ENCODE measurements around the gene KCNIP1. TPM values are rescaled to one million over a fixed set of nuclear protein-coding genes. Genes with fewer than 3 reads are reported as not detected.

Gene KCNIP1
- total RNA-seq, 1 donor from 2014 or later = not detected

GRCh38 chr5:170783498-170784247 lies 279.9 kb downstream of the KCNIP1 start, which contains the start of gene GABRP:
TSS of gene GABRP (plus strand) at chr5:170783725. CDS start at chr5:170788616, 4,891 bp downstream.
- DNase-seq (ENCODE audit: extremely low spot score in 2 of 2) = no peak
- Histone ChIP-seq H3K36me3 (no peaks in the 10 kb centered on the region), H3K4me1 (peaks cover 6% of the 10 kb centered on the region), H3K4me3 (peak within 1 kb of the TSS in 1 of 2 donors; percentile 5), H3K9me3 (no peaks in the 10 kb centered on the region), H3K27ac (no peak within 1 kb of the TSS), H3K27me3 (no peaks in the 10 kb centered on the region)
- no peak for TF ChIP-seq POLR2AphosphoS5 (IDR thresholded peaks at IDR 0.05; ENCODE audit: insufficient read depth in 1 of 2, low read depth in 1 of 2)
- TF ChIP-seq POLR2A (IDR thresholded peaks at IDR 0.05) = no peak
- TF ChIP-seq, protein P1, sequence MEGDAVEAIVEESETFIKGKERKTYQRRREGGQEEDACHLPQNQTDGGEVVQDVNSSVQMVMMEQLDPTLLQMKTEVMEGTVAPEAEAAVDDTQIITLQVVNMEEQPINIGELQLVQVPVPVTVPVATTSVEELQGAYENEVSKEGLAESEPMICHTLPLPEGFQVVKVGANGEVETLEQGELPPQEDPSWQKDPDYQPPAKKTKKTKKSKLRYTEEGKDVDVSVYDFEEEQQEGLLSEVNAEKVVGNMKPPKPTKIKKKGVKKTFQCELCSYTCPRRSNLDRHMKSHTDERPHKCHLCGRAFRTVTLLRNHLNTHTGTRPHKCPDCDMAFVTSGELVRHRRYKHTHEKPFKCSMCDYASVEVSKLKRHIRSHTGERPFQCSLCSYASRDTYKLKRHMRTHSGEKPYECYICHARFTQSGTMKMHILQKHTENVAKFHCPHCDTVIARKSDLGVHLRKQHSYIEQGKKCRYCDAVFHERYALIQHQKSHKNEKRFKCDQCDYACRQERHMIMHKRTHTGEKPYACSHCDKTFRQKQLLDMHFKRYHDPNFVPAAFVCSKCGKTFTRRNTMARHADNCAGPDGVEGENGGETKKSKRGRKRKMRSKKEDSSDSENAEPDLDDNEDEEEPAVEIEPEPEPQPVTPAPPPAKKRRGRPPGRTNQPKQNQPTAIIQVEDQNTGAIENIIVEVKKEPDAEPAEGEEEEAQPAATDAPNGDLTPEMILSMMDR (IDR thresholded peaks at IDR 0.05) = no peak
- intact Hi-C loops (cut with DNase I) = no loop called here

DNA sequence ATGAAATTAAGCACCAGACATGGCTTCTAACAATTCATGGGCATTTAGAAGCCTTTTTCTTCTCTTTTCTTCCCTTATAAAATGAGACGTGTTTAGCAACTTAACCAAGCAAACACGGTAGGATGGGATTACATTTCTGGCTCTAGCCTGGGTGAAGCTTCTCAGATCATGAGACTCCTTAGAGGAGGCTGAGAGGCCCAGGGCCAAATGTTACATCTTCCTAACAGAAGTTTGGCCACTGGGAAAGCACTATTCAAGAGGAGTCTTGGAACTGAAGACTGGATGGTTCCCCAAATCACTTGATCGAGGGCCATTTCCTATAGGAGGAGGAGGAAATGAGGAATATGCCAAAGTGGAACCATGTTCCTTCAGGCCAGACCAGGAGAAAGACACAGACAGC lies 281.6 kb downstream of the KCNIP1 start:
- no peaks in the 10 kb centered on the region for H3K27me3 ChIP-seq
- no peaks in the 10 kb centered on the region for H3K9me3 ChIP-seq
- no peak for DNase-seq (ENCODE audit: extremely low spot score in 2 of 2)
- no peaks in the 10 kb centered on the region for H3K36me3 ChIP-seq
- peaks cover 6% of the 10 kb centered on the region for H3K4me1 ChIP-seq
- intact Hi-C loops (cut with DNase I) = no loop called here
- no peak for TF ChIP-seq POLR2AphosphoS5 (IDR thresholded peaks at IDR 0.05; ENCODE audit: insufficient read depth in 1 of 2, low read depth in 1 of 2)
- no peak for TF ChIP-seq POLR2A (IDR thresholded peaks at IDR 0.05)
- TF ChIP-seq, protein P1 (IDR thresholded peaks at IDR 0.05) = no peak
- no peak overlapping the region for H3K27ac ChIP-seq
- H3K4me3 ChIP-seq = no peak overlapping the region

Other genes starting within 250 kb of the KCNIP1 start
- gene LCP2, start 206.2 kb upstream of the KCNIP1 start, total RNA-seq = 25.5 TPM
- gene KCNMB1, start 114.7 kb upstream of the KCNIP1 start, total RNA-seq = 4.9 TPM